Gastrocnemius medialis (tissue), 4 donors: Measurements from ENCODE around the gene KCNJ10.
A peak's percentile ranks its signal among the peaks of the same experiment; 100 is the strongest.

Experiments
- POLR2A ChIP-seq, 2 donors: fragments of 450-650 bp; IDR thresholded peaks; one replicate each; pipeline ENCODE4 v1.6.1; 2017; ENCODE audit warnings: antibody characterized with exemption in 2 of 2, mild to moderate bottlenecking in 2 of 2, moderate library complexity in 2 of 2
- TF ChIP-seq, protein P1 (sequence below), 5 experiments: fragments of 450-650 bp in 3 of 5; fragments of 200-600 bp in 2 of 5; sonication (generic) in 2 of 5; IDR thresholded peaks in 4 of 5; conservative IDR thresholded peaks in 1 of 5; 1 replicate in 4 of 5; 2 replicates in 1 of 5; pipeline ENCODE4 v1.5.1; 2016 to 2019; ENCODE audit warnings: antibody characterized with exemption in 5 of 5, mild to moderate bottlenecking in 3 of 5, moderate library complexity in 3 of 5

DNA sequence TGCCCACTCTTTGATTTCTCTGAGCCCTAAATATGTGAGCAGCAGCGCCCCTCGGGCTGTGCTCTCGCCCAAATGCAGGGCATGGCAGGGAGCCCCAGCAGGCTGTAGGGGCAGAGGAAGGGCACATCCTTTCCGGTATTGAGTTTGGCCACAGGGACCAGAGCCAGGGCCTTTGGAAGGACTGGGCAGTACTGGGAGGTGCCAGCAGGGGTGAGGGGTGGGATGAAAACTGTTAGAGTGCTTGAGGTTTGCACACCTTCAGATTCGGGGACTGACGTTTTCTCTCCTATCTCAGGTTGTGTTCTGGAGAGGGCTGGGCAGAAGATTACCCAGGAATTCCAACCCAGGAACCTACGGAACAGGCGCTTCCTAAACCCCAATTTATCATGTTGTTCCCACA lies 43.4 kb upstream of the KCNJ10 start:
- TF ChIP-seq, protein P1, sequence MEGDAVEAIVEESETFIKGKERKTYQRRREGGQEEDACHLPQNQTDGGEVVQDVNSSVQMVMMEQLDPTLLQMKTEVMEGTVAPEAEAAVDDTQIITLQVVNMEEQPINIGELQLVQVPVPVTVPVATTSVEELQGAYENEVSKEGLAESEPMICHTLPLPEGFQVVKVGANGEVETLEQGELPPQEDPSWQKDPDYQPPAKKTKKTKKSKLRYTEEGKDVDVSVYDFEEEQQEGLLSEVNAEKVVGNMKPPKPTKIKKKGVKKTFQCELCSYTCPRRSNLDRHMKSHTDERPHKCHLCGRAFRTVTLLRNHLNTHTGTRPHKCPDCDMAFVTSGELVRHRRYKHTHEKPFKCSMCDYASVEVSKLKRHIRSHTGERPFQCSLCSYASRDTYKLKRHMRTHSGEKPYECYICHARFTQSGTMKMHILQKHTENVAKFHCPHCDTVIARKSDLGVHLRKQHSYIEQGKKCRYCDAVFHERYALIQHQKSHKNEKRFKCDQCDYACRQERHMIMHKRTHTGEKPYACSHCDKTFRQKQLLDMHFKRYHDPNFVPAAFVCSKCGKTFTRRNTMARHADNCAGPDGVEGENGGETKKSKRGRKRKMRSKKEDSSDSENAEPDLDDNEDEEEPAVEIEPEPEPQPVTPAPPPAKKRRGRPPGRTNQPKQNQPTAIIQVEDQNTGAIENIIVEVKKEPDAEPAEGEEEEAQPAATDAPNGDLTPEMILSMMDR (IDR thresholded peaks at IDR 0.05 in 4 of 5, conservative IDR thresholded peaks at IDR 0.05 in 1 of 5) = peak in 3 of 5 experiments; percentile 29 to 45 (median 34)
- no peak for TF ChIP-seq POLR2A (IDR thresholded peaks at IDR 0.05)
